Measurements from ENCODE around the gene VPS50.

VPS50 gene, protein sequence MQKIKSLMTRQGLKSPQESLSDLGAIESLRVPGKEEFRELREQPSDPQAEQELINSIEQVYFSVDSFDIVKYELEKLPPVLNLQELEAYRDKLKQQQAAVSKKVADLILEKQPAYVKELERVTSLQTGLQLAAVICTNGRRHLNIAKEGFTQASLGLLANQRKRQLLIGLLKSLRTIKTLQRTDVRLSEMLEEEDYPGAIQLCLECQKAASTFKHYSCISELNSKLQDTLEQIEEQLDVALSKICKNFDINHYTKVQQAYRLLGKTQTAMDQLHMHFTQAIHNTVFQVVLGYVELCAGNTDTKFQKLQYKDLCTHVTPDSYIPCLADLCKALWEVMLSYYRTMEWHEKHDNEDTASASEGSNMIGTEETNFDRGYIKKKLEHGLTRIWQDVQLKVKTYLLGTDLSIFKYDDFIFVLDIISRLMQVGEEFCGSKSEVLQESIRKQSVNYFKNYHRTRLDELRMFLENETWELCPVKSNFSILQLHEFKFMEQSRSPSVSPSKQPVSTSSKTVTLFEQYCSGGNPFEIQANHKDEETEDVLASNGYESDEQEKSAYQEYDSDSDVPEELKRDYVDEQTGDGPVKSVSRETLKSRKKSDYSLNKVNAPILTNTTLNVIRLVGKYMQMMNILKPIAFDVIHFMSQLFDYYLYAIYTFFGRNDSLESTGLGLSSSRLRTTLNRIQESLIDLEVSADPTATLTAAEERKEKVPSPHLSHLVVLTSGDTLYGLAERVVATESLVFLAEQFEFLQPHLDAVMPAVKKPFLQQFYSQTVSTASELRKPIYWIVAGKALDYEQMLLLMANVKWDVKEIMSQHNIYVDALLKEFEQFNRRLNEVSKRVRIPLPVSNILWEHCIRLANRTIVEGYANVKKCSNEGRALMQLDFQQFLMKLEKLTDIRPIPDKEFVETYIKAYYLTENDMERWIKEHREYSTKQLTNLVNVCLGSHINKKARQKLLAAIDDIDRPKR

GRCh38 chr7:93231799-93232672 lies at the start of gene VPS50:
VPS50 (plus strand) TSS chr7:93232366; CDS start chr7:93232468, 102 bp downstream.
- DNase-seq (ENCODE audit: low read depth): peak; percentile 82

DNA sequence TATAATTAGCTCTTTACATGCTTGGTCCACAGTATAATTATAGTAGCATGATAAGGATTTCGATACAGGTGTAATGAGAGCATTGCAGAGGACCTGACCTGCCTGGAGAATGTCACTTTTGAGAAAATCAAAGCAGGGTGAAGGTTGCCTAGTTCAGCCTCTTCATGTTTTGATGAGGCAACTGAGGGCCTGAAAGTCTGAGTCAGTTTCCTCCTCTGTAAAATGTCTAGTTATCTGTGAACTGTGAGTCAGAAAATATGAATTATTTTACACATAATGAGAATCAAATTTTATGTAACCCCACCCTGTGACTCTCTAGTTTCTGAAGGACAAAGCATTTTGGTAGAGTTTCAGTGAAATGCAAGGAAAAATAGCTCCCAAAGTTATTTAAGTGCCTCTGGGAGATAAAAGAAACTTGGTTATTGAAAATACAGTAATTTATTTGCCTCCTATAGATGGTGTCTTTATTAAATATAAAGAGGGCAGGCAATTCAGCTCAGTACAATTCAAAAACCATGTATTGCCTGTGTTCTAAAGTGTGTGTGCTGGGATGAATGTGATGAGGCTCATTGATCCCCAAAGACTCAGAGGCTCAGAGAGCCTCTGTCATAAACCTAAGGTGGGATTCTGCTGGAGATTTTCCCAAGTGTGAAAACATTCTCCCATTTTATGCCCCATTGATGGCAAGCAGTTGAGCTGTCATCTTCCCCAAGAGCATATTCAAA lies 46.7 kb upstream of the VPS50 start:
- no peak for DNase-seq (ENCODE audit: low read depth)

DNA sequence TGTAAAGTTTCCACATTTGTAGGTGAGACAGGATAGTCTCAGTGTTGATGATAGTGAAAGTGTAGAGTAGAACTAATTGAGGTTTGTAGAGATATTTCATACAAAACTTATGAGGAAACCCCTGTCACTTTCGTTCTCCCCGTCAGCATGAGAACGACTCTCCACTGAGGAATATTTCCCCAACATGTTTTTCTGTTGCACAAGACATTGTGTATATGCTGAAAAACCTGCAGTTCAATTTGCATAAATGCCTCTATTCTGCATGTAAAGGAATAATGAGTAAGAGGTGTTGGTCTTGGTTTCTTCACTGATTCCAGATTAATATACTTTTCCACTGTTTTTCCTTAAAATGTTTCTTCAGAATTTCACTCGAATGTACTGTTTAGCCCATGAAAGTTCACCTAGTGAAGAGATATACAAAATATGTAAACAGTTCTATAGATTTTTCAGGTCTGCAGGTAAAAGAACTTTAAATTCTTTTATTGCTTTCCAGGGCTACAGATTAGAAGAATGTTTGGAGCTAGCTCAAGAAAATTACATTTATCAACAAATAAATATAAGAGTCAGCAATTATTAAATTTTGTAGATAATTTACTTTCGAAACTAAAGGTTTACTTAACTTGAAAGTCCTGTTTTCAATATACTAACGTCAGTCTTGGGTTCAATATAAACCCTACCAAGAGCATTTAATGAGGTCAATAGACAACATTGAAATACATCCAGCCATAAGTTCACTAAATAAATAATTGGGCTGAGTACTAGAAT lies 43.1 kb upstream of the VPS50 start:
- DNase-seq (ENCODE audit: low read depth): no peak

- DNase-seq (ENCODE audit: low read depth): no peak
Observed at GRCh38 chr7:93194386-93194785, 37.8 kb upstream of the VPS50 start.

DNA sequence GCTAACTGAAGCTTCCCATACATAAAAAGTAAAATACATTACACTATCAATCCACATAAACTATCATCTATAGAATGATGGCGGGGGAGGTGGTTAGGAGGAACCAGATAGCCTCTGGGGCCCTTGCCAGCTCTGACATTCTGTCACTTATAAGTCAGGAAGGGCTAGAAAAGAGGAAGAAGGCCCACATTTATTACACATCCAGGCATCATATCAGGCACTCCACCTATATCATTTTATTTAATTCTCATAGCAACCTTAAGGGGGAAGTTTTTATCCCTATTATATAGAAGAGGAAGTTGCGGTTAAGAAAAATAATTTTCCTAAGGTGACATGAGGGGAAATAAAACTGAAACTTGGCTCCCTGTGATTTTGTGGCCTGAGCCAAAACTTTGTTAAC lies 35.8 kb upstream of the VPS50 start:
- DNase-seq (ENCODE audit: low read depth): no peak

DNA sequence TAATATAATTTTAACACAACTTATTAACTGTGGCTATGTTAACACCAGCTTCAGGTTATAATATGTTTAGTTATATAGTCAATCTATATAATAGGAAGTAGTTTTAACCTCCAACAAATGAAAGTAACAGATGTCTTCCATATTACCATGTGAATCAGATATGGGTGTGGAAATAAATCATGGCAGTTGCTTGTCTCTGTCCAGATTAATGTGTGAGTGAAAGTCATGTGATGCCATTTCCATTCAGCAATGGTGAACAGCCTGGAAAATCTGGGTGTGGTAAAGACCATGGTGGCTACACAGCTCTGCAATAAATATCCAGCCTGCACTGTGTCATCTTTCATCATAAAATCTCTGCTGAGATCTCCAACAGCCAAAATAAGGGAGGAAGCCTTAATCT lies 33.7 kb upstream of the VPS50 start:
- DNase-seq (ENCODE audit: low read depth): no peak

GRCh38 chr7:93202594-93203250 lies 29.4 kb upstream of the VPS50 start:
- no peak for DNase-seq (ENCODE audit: low read depth)

DNA sequence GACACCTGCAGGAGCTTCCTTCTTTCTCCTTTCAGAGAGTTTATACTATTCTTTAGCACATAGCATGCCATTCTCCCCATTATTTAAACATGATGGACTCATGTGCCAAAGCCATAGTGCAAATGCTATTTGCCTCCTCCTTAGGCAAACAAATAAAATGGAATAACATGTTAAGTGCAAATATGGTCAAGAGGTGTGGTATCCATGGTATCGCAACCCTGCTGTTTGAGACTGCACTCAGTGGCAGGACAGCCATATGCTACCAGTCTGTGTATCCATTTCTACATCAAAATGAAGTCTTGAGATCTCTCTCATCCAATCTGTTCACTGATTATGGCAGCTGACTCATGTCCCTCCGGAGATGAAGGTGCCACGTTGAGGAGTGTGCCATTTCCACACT lies 28.7 kb upstream of the VPS50 start:
- DNase-seq (ENCODE audit: low read depth): no peak

DNA sequence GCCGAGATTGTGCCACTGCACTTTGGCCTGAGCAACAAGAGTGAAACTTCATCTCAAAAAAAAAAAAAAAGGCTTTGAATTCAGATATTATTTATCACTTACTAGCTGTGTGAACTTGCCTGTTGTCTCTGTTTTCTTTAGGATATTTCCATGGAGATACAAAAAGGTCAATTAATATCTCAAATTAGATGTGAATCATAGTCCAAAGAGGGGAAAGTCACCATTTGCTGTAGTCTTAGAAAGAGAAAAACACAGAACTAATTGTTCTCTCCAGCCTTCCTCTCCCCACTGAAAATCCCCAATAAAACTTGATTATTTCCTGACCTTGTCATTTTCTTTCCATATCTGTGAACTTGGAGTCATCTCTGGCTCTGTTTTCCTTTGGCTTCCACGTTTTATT lies 27.1 kb upstream of the VPS50 start:
- no peak for DNase-seq (ENCODE audit: low read depth)

GRCh38 chr7:93211228-93211818 lies 20.8 kb upstream of the VPS50 start:
- no peak for DNase-seq (ENCODE audit: low read depth)

DNA sequence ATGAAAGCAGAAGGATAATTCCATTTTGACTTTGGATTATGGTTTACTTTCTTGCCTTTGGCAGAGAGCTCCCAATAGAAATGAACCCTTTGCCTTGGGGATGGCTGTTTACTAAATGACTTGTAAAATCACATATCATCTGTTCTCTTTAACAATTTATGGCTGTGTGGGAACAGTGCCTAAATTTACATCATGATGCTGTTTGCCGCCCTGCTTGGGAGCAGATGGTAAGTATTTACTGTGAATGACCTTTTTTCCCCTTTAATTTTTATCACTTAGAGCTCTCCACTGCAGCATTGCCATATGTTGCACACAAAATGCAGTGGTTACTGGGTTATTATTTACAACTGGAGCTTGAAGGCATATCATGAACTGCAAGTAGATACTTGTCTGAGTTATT lies 19.3 kb upstream of the VPS50 start:
- no peak for DNase-seq (ENCODE audit: low read depth)

GRCh38 chr7:93218997-93219827 lies 13.0 kb upstream of the VPS50 start:
- no peak for DNase-seq (ENCODE audit: low read depth)

DNA sequence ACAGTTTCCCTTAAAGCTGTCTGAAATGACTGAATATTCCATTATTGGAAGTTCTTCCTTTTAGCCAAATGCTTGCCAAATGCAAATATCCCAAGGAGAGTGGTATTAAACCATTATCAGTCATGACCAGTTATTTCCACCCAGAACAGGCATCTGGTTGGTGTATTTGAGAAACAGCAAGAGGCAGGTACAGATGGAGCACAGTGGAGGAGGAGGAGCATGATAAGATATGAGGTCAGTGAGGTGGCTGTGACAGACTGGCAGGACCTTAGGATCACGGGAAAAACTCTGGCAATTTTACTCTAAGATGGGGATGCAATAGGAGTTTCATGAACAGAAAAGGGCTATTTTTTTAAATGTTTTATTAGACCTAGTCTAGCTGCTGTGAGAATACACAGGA lies 12.3 kb upstream of the VPS50 start:
- no peak for DNase-seq (ENCODE audit: low read depth)

- DNase-seq (ENCODE audit: low read depth): no peak
Observed at GRCh38 chr7:93226310-93226709, 5.9 kb upstream of the VPS50 start, which contains the start of gene HEPACAM2. HEPACAM2 (minus strand) TSS chr7:93226469.

DNA sequence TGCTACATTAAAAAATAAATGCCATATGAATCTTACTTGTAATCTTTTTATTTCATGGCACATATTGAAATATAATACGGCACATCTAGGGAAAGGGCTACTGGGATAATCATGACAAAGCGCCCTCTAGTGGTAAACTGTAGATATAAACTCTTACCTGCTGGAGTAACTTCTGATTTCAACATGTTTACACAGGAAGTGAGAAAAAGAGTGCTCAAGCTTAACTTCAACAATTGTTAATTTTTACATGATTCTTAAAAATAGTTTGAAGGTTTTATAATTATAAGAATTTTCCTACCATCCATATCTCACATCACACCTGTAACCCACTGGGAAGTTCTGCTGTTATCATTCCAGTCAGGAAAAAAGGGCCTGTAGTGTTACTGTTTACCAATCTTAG lies 3.9 kb upstream of the VPS50 start:
- no peak for DNase-seq (ENCODE audit: low read depth)

DNA sequence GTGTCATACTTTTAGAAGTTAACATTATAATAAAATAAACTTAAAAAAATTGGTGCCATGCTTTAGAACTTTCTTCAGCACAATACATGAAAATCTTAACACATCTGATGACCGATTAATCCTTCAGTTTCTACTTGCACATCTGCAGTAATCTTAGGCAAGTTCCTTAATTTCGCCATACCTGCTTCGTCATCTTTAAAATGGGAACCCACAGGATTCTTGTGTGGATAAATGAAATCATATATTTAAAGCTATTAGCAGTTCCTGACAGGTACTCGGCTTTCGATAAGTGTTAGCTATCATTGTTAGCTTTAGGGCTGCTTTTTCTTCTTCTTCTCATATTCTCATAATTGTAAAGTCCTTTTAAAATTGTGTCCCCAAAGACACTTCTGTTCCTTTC lies 907 bp upstream of the VPS50 start:
- no peak for DNase-seq (ENCODE audit: low read depth)

- no peak for DNase-seq (ENCODE audit: low read depth)
Observed at GRCh38 chr7:93232673-93233018, 480 bp downstream of the VPS50 start.

- no peak for DNase-seq (ENCODE audit: low read depth)
Observed at GRCh38 chr7:93235541-93235940, 3.4 kb downstream of the VPS50 start.

DNA sequence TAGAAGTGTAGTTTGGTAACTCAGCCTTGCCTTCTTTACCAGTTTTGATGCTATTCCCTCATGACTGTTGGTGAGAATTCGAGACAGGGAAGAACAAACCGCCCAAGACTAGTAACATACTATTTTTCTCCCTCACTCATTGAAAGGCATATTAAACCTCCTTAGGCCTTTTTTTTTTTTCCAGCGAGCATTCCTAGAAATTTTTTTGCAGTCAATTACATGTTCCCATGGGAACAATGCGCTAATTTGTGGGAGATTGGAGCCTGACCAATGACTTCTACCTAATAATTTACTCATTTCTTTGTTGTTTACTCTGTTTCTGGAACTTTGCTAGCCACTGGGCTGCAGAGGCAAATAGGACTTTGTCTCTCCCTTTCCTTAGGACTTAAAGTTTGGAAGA lies 6.0 kb downstream of the VPS50 start:
- no peak for DNase-seq (ENCODE audit: low read depth)
